LNCAP (cell line): ENCODE measurements around the gene E2F6.

Experiments
- CTCF ChIP-seq: fragments of 450-650 bp; IDR thresholded peaks from 2 replicates; pipeline ENCODE4 v1.5.1; 2017; ENCODE audit warnings: mild to moderate bottlenecking

E2F6 gene

GRCh38 chr2:11491348-11491933 is 25.5 kb upstream of the E2F6 start:
- TF ChIP-seq CTCF: no peak

GRCh38 chr2:11490194-11490593 is 24.2 kb upstream of the E2F6 start:
- no peak for TF ChIP-seq CTCF

DNA sequence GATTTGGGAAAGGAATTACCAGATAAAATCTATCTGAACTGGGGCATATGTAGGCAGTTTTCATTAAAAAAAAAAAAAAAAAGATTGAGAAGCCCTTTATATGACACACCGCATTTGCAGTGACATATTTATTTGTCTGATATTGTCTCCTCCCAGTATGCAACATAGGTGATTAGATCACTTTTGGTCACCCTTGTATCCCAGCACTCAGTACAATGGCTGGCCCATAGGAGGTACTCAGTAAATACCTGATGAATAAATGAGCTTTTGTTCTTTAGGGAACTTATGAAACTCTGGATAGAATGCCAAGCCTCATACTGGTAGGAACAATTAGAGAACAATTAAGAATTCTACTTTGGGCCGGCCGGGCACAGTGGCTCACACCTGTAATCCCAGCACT is 22.8 kb upstream of the E2F6 start:
- no peak for TF ChIP-seq CTCF

GRCh38 chr2:11483806-11484617 is 18.1 kb upstream of the E2F6 start:
- TF ChIP-seq CTCF: no peak

GRCh38 chr2:11482473-11483035 is 16.6 kb upstream of the E2F6 start:
- TF ChIP-seq CTCF: no peak

GRCh38 chr2:11481789-11482472 is 16.0 kb upstream of the E2F6 start:
- TF ChIP-seq CTCF: no peak

- TF ChIP-seq CTCF: no peak
Measured at GRCh38 chr2:11481426-11481788, 15.4 kb upstream of the E2F6 start.
